Activated T-cell treated with anti-CD3 and anti-CD28 coated beads for 4 hours (primary cell): ENCODE results near the gene AXIN2.

Experiments used
- DNase-seq: peaks from one replicate; pipeline ENCODE4 v3.0.0-alpha.2; 2020

Gene AXIN2

DNA sequence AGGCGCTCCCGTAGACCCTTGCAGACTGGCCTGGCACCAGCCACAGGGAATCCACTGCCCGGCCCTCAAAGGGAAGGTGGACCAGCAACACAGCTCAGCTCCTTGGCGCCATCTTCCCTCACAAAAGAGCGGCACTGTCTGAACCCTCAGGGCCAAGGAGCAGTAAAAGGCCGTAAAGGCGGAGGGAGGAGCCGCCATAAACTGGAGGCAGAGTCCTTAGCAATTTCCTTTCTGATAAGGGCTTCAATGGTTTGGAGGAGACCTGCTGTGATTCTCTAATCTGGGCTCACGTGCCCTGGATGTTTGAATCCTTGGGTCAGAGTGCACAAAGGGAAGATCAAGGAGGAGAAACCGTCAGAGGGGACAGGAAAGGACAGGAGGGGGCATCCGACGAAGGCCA, 15.5 kb upstream of the AXIN2 start:
- no peak for DNase-seq

DNA sequence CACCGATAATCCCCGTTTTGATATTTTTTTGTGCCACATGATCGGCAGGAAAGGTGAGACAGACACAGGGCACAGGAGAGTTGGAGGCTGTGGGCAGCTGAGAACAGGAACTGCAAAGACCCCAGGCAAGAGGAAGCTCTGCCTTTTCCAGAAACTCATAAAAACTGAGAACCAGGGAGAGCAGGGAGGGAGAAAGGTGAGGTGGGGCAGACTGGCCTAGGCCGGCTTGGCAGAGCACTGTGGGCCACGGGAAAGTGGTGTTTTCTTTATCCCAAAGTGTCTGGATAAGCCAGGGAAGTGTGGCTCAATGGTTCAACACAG, 11.8 kb upstream of the AXIN2 start:
- DNase-seq = no peak

DNA sequence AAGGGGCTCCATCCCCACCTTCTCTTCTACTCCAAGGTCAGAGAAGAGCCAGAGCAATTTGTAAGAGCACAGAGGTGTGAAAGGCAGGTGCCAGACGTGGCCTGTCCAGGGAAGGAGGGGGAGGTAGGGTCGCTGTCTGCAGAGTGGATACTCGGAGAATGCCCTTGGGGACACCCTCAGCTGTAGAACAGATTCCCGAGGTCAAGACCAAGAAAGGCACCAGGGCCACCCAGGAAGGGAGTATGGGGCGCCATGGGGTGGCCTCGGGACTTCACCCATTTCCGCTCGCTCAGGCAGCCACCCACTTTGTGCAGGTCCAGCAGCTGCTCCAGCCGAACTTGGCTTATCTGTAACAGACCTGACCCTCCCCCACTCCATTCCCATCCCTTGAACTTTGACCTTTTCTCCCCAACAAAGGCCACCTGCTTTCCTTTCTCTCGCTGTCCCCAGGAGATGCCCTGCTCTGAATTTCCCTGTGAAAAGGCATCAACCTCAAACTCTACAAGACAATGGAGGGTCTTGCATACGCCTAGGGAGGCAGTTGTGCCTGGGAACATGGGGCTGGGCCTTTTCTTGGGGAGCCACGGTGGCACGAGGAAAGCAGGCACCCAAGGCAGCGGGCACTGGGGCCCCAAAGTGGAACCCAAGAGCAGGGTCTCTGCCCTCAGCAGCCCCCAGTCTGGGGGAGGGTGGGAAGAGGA, 11.3 kb upstream of the AXIN2 start:
- DNase-seq = no peak

DNA sequence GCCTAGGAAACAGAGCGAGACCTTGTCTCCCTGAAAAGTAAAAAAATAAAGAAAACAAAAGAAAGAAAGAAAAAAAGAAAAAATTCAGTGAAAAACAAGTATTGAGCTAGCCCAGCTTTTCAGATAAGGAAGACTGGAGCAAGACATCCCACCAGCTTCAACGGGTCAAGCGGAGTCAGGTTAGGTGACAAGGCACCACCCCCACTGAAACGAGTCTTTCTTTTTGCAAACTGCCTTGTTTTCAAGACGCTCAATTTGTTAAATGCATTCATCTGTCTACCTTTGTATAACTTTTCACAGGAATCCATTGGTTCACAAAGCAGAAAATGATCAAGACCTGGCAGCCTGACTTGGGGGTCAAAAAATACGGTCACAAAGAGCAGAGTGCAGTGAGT, 10.7 kb upstream of the AXIN2 start:
- DNase-seq = no peak

DNA sequence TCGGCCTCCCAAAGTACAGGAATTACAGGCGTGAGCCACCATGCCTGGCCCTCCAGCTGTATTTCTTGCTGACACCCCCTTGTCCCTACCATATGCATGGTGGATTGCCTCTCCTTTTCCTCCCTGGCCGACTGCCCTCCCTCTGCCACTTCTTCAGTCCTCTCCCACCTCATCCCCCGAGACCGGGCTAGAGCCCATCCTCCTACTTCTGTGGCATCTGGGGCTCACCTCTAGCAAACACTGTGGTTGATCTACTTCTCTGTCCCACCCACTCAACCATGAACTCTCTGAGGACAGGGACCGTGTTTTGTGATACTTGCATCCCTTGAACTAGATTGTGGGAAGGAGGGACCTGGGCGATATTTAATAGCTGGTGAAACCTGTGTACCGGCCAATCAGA, 7.5 kb upstream of the AXIN2 start:
- DNase-seq = no peak

DNA sequence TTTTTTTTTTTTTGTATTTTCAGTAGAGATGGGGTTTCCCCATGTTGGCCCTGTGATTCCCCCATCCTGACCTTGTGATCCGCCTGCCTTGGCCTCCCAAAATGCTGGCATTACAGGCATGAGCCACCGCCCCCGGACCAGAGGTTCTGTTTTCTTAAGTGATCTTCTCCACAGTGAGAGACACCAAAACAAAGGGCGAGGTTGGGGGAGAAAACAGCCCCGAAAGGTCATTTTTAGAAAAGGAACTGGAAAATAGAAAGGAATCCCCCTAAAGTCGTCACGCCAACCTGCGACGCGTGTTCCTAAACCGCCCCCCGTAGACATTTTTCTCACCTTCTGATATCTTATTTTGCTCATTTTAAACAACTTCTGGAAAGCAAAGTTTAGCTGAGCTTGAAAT, 6.1 kb upstream of the AXIN2 start:
- no peak for DNase-seq

DNA sequence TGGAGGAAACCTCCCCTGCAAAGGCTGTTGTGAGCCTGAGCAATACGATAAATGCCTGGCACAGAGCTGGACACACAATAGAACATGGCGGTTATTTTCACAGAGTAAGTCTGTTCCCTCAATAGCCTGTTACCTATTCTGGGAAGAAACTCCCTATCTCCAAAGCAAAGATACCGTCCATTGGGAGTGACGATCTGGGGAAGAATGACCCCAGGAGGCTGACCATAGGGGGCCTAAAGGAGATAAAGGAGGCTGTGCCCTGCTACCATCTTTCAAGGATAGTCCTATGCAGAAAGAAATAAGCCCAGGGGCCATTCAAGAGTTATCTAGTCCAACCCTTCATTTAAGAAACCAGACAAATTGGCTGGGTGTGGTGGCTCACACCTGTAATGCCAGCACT, 4.1 kb upstream of the AXIN2 start:
- DNase-seq = no peak

DNA sequence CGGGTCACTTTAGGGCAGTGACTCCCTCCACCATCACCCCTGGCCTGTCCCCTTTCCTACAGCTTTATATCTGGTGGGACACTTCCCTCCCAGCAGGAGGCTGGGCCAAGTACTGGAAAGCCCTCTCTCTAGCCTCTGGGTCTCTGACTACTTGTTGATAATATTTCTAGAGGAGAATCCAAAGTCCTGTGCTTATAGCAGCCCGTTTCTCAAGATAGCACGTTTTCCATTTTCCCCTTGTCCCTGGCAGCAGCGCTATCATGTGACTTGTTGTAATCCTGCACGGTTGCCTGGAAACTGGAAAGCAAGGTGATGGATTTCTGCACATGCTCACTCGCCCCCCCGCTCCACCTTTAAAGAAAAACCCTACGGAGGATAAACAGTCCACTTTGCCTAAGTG, 3.3 kb upstream of the AXIN2 start:
- DNase-seq = no peak

DNA sequence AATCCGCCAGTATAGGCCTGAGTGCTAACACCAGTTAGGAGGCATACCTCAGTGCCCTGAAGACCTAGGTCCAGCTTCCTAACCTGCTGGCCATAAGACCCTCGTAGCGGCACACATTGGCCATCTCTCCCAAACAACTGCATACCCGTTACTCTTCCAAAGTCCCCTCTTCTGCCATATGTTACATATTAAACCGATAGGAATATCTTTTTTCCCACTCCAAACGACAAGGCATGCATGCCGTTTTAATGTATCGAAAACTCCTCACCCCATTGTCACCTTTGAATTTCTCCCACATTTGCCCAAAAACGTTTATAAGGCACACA, 721 bp upstream of the AXIN2 start:
- DNase-seq = no peak

DNA sequence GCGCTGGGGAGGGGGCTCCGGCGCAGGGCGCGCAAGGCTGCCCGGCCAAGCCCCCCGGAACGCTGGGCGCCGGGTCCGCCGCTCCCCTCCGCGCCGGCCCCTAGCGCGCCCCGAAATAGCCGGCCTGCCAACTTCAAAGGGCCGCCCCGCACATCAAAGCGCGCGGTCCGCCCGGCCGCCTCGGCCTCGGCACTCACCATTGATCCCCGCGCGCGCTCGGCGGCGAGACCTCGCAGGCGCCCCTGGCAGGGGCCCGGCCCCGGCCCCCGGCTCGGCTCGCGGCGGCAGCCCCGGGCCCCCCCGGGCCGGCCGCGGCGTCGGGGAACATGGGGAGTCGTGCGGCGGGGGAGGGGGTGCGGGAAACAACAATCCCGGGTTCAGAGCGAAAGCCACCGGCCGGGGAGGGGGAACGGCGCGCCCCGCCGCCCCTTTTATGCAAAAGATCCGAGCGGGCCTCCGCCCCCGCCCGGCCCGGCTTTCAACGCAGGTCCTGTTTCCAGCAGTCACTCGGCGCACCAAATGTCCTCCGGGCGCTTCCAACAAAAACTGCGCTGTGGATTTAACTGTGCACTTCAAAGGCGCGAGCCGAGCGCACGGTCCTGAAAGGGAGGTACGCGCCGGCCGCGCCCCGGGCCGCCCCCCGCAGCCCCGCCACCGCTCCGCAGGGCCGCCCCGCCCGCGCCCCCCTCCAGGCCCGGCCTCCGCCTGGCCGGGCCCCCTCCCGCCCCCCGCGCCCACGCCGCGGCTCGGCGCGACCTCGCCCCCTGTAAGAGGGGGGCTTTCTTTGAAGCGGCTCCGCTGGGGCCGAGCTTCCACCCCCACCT, 608 bp downstream of the AXIN2 start:
- DNase-seq = peak; percentile 51

DNA sequence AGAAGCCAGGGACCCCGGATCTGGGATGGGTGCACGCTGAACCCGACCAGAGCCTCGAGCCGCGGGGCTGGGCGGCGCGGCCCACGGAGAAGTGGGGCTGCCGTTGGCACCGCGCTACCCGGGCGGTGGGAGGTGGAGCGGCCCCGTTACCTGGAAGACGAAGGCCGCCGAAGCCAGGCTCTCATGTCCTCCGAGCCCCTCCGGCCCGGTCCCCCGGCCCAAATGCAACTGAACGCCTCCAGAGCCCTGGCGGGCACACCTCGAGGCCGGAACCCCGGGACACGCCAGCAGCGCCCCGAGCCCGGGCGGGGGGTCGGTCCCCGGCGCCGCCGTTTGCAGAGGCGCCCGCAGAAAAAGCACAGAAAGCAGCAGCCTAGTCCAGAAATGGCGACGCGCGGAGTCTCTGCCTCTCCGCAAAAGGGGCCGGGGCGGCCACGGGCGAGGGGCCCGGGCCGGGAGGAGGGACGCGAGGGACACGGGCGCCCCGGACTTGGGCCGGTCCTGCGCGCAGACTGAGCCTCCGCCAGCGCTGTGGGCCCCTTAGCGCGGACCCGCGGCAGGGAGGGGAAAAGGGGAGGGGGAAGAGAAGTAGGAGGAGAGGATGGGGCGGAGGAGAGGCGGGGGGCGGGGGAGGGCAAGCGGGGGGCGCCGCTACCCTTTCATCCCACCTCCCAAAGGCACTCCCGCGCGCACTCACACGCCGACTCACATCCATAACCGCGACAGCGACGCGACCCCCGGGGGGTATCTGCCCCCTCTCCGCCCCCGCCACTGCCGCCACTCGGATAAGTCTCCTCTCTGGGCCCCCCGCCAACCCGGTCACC, 1.4 kb downstream of the AXIN2 start:
- DNase-seq = no peak

DNA sequence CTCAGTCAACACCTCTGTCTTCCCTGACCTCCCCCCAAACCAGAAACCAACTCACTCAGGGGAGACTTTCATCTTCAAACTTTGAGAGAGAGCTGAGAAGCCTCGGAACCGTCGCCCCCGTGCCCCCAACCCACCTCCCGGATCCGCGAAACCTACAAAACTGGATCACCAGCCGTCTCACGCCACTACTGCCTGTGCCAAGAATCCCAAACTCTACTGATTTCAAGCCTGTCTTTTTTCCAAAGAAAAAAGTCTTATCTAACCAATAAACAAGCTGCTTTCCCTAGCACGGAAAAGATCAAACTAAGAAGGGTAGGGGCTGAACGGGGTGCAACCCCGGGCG, 2.0 kb downstream of the AXIN2 start:
- DNase-seq = no peak

DNA sequence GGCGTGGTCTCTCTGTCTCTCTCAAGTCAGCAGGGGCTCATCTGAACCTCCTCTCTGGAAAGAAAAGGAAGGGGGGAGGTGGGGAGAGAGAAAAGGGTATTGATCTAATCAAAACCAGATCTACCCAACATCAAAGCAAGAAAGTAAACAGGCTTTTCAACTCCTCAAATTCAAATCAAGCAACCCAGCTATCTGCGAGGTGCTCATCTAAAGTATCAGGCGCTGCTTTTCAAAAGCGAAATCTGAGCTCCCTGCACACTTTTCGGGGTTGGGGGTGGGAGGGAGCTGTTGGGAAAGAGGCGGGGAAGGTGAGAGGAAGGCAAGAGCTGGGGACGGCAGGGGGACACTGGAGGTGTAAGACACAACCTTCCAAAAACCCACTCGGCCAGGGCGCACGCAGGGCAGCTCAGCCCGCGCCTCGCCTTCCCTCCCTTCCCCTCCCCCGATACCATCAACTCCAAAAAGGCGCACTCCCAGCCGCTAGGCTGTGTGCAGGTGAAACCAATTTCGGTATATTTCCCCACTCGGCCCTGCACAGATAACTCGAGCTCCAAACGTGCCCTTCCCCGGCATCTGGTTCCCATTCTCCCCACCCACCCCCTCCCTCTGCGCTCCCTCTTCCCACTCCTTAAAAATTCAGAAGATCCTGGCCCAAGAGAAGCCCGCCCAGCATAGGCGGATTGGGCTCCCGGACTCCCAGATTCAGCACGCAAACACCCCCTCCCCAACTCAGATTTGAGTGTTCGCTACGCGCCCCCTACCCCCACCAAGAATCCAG, 2.6 kb downstream of the AXIN2 start:
- DNase-seq = no peak

DNA sequence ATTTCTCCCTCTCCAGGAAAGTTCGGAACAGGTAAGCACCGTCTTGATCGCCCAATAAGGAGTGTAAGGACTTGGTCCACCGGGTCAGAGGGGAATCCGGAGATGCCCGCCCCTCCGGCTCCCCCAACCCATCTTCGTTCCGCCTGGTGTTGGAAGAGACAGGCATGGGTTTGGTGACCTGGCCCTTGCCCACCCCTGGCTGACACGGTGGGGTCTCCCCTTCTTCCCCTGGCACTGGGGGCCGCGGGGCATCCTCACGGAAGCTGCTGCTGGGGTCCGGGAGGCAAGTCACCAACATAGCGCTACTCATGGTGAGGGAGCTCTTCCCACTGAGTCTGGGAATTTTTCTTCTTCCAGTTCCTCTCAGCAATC, 3.2 kb downstream of the AXIN2 start:
- DNase-seq = no peak

DNA sequence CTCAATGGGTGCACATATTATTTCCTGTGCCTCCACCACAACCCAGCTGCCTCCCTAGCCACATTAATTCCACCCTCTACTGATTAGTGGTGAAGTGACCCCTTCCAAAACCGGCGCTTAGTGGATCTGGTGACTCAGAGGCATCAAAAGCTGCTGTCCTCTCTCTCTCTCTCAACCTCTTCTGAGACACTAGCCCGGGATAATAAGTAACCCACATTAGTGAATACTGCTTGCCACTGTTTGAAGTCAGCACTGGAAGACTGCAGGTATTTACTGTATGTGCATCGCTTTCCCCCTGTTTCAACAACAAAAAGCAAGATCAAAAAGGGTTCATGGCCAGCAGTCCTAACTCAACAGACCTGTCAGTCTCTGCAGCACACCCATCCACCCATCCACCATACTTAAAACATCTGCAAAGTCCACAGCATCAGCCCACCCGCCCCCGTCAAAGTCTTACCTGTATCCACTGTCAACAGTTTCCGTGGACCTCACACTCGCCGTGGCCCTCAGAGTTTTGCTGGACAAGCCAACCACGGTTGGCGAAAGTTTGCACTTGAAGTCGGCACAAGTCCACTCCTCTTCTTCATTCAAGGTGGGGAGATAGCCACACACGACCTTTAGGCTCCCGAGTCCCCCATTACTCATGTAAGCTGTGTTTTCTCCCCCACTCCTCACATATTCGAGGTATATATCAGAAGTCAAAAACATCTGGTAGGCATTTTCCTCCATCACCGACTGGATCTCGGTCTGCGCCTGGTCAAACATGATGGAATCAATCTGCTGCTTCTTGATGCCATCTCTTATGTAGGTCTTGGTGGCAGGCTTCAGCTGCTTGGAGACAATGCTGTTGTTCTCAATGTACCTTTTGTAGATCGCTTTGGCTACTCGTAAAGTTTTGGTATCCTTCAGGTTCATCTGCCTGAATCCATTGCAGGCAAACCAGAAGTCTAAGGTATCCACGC, 3.8 kb downstream of the AXIN2 start:
- DNase-seq = no peak

DNA sequence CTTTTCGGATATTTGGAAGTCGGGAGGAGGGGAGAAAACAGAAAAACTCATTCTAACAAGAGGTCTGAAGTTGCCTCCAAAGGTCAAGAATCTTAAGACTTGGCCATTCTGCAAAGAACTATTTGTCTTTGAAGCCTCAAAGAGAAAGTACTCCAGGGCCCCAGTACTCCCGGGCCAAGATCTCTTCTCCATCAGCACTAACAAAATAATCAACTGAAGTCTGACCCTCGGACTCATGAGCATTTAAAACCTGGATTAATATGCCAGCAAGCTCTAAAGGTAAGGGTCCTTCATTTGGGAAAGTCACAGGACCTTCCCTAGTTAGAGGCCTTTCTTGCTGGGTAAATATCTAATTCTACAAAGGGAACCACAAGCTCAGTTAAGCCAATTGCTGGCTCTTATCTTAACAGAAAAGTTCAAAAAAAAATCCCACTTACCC, 4.5 kb downstream of the AXIN2 start:
- DNase-seq = no peak

DNA sequence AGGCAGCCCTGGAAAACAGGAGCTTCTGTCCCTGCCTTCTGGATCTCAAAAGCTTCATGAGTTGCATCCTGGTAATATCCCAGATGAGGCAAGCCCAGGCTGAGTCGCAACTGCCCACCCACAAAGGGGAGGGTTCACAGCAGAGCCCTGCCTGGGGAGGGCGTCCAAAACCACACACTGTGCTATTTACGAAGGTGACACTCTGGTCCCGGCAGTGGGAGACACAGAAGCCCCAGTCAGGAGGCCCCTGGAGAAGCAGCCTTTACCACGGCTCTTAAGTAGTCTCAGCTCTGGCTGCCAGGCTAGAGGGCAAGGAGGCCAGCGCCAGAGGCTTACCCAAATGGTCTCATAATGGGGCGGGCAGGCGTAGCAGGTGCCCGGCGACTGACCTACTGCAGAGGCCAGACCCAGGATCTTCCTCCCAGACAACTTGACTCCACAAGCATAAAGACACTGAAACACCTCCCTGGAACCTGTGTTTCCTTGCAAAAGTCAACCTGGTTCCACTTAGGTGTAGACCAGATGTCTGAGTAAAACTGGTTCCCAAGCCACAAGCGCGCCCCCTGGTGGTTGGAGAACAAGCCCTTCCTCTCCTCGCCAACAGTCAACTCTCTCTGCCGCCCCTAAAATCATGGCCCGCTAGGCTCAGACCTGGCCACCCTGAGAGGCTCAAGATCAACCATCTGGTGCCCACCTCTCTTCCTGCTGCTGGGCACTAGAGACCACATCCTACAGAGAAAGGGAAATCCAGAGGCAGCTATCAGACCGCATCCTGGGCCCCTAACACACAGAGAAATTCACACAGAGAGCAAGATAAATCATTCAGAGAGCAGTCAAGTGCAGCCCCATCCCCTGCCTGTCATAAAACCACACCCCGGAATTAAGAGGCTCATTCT, 5.2 kb downstream of the AXIN2 start:
- DNase-seq = peak; percentile 96

DNA sequence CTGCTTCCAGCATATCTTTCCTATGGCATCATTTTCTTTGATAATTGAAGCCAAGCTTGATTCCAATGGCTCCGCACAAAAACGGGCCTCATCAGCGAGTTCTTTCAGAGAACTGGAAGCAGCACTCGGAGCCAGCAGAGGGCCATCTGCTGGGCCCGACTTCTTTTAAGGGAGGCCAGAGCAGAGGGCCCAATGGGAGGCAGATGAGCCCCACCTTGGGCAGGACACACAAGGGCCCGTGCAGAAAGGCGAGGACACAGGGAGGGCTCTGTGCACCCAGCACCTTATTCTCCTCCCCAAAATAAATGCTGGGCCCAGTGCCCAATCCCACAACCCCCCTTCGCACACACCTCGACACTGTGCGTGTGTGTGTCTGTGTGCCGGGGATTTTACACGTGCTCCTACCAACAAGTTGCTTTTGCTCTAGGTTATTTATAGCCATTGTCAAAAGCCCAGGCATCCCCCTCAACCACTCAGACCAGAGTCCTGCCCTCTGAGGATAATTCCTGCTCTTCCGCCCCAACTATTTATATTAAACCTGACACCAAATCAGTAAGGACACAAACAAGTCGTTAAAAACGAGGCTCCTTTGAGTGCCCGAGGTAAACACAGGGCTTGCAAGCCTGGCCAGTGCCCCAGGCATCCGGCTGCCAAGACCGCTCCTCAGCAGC, 6.8 kb downstream of the AXIN2 start:
- no peak for DNase-seq

DNA sequence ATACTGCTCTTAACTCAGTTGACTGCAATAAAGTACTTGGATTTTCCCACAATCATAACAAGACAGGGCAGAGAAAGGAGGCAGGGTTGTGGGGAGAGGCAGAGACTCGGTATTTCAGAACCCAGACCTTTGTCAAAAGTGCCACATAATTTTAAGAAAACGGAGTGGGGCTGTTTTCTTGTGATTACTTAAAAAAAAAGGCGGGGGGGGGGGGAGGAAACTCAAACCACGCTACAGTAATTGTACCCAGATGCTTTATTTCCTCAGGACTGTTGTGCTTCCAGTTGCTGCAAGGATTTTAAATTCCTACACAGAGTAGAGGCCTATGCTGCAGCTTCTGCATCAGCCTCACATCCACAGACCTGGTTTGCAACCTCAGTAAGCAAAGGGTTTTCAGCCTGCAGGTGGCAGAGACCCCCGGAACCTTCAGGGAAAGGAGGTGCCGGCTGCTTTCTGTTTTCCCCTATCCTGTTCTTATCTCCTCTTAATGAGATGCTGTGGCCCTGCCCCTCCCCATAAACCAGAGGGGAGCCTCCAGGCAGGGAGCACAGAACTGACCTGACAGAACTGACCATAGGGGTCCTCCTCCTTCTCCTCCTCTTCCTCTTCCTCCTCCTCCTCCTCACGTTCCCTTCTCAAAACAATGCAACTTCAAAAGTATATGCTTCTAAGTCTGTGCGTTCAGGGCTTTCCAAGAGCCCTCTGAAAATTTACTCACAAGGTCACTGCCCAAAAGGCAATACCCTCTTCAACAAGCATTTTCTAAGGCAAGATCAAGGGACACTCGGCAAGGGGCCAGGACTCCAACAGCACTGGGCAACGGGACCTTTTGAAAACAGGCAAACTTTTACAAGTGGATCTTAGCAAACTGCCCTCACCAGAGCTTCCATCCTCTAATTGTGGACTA, 7.5 kb downstream of the AXIN2 start:
- DNase-seq = no peak
